Stimulated activated CD4-positive, alpha-beta T cell treated with anti-CD3 and anti-CD28 coated beads, Interleukin-4, amount 100 ng/mL, for 48 hours (primary cell): Measurements from ENCODE around the gene EIF4E1B.

Experiments
- DNase-seq, 2 donors: peaks; one replicate each; pipeline ENCODE4 v3.0.0-alpha.2; 2020; ENCODE audit warnings: low read depth in 2 of 2

Gene EIF4E1B

GRCh38 chr5:176663566-176663965, 33.1 kb downstream of the EIF4E1B start:
- no peak for DNase-seq

- DNase-seq = no peak
Measured at GRCh38 chr5:176664479-176664878, 34.0 kb downstream of the EIF4E1B start.

- no peak for DNase-seq
Measured at GRCh38 chr5:176664886-176665285, 34.4 kb downstream of the EIF4E1B start.

GRCh38 chr5:176665517-176665916, 35.0 kb downstream of the EIF4E1B start:
- no peak for DNase-seq

GRCh38 chr5:176667637-176668036, 37.2 kb downstream of the EIF4E1B start:
- no peak for DNase-seq

- DNase-seq = no peak
Measured at GRCh38 chr5:176670449-176670848, 40.0 kb downstream of the EIF4E1B start.

GRCh38 chr5:176671399-176671798, 40.9 kb downstream of the EIF4E1B start:
- DNase-seq = no peak

GRCh38 chr5:176671890-176672747, 41.6 kb downstream of the EIF4E1B start:
- no peak for DNase-seq

- DNase-seq = no peak
Measured at GRCh38 chr5:176673651-176674583, 43.4 kb downstream of the EIF4E1B start.

- DNase-seq = no peak
Measured at GRCh38 chr5:176674799-176675198, 44.3 kb downstream of the EIF4E1B start.

GRCh38 chr5:176675676-176676360, 45.3 kb downstream of the EIF4E1B start:
- DNase-seq = no peak

GRCh38 chr5:176676361-176676824, 45.9 kb downstream of the EIF4E1B start:
- no peak for DNase-seq

- no peak for DNase-seq
Measured at GRCh38 chr5:176677209-176677939, 46.9 kb downstream of the EIF4E1B start.

GRCh38 chr5:176678584-176678983, 48.1 kb downstream of the EIF4E1B start:
- no peak for DNase-seq

- no peak for DNase-seq
Measured at GRCh38 chr5:176679365-176680225, 49.1 kb downstream of the EIF4E1B start.

GRCh38 chr5:176680226-176680563, 49.7 kb downstream of the EIF4E1B start:
- no peak for DNase-seq

GRCh38 chr5:176682016-176682531, 51.6 kb downstream of the EIF4E1B start:
- DNase-seq = no peak

- DNase-seq = no peak
Measured at GRCh38 chr5:176685010-176685409, 54.5 kb downstream of the EIF4E1B start.

- no peak for DNase-seq
Measured at GRCh38 chr5:176687247-176687646, 56.8 kb downstream of the EIF4E1B start.

- no peak for DNase-seq
Measured at GRCh38 chr5:176687881-176688280, 57.4 kb downstream of the EIF4E1B start.
